PC-3 (cell line): ENCODE results near the gene ZNF366. TPM values are rescaled to one million over a fixed set of nuclear protein-coding genes. Genes with fewer than 3 reads are reported as not detected.

ENCODE experiments used
- ATAC-seq: fragments of 200-7000 bp; cut with Tn5 transposase; 2 replicates; pipeline ENCODE4 v1.9.1; 2020; ENCODE audit warnings: mild to moderate bottlenecking, moderate library complexity
- BruUV-seq: library from RNA; stranded (reverse); fragments of 400-500 nt; replicated peaks from 2 replicates; lab custom pipeline; 2021; lab: Mats Ljungman, UMichigan
- CTCF ChIA-PET: fragments of 300-600 bp; sonication (Branson Sonifier 250); formaldehyde crosslinking; loops from one replicate; lab custom pipeline; 2022; ENCODE audit warnings: antibody characterized with exemption; lab: Charles Lee
- POLR2A ChIA-PET: fragments of 300-600 bp; sonication (Branson Sonifier 250); formaldehyde crosslinking; loops from one replicate; lab custom pipeline; 2022; ENCODE audit warnings: antibody characterized with exemption; ENCODE audit not compliant: unreplicated experiment; lab: Charles Lee
- DNase-seq: peaks from one replicate; pipeline ENCODE4 v3.0.0-alpha.2; 2015
- H2AFZ ChIP-seq: fragments of 300-600 bp; sonication (generic); 2 replicates; pipeline ENCODE4 v1.6.0; 2016; ENCODE audit warnings: antibody characterized with exemption, low read length
- H3F3A ChIP-seq: fragments of 300-600 bp; sonication (generic); one replicate; pipeline ENCODE4 v1.6.0; 2017; ENCODE audit warnings: antibody characterized with exemption, low read length, control low read depth, mild to moderate bottlenecking; ENCODE audit not compliant: unreplicated experiment
- H3K27ac ChIP-seq: fragments of 300-600 bp; sonication (generic); 2 replicates; pipeline ENCODE4 v1.5.1; 2016; ENCODE audit warnings: mild to moderate bottlenecking, low read length
- H3K27me3 ChIP-seq: fragments of 300-600 bp; sonication (generic); 2 replicates; pipeline ENCODE4 v1.6.1; 2016; ENCODE audit warnings: low read length, mixed read lengths
- H3K36me3 ChIP-seq: fragments of 300-600 bp; sonication (generic); 2 replicates; pipeline ENCODE4 v1.6.1; 2016; ENCODE audit warnings: low read depth, mixed run types, low read length, mixed read lengths
- H3K4me1 ChIP-seq: fragments of 300-600 bp; sonication (generic); 2 replicates; pipeline ENCODE4 v1.5.1; 2016; ENCODE audit warnings: low read length; ENCODE audit not compliant: insufficient read depth
- H3K4me2 ChIP-seq: fragments of 300-600 bp; sonication (generic); 2 replicates; pipeline ENCODE4 v1.6.0; 2016; ENCODE audit warnings: low read length
- H3K4me3 ChIP-seq: fragments of 300-600 bp; sonication (generic); 2 replicates; pipeline ENCODE4 v1.5.1; 2016; ENCODE audit warnings: mild to moderate bottlenecking, low read length, mixed read lengths
- H3K79me2 ChIP-seq: fragments of 300-600 bp; sonication (generic); 2 replicates; pipeline ENCODE4 v1.6.1; 2017; ENCODE audit warnings: low read length, mixed read lengths
- H3K9ac ChIP-seq: fragments of 300-600 bp; sonication (generic); 2 replicates; pipeline ENCODE4 v1.6.0; 2016; ENCODE audit warnings: mild to moderate bottlenecking, low read length
- H3K9me2 ChIP-seq: fragments of 300-600 bp; sonication (generic); replicated peaks from 2 replicates; pipeline ENCODE4 v1.6.1; 2016; ENCODE audit warnings: mixed run types, low read length, mixed read lengths
- H3K9me3 ChIP-seq: fragments of 300-600 bp; sonication (generic); 2 replicates; pipeline ENCODE4 v1.6.1; 2016; ENCODE audit warnings: low read length, mixed read lengths
- H4K20me1 ChIP-seq: fragments of 300-600 bp; sonication (generic); 2 replicates; pipeline ENCODE4 v1.6.1; 2016; ENCODE audit warnings: low read length, mixed read lengths
- CTCF ChIP-seq: fragments of 300-600 bp; sonication (generic); conservative IDR thresholded peaks from 2 replicates; pipeline ENCODE4 v1.5.1; 2017; ENCODE audit warnings: antibody characterized with exemption, low read depth, mild to moderate bottlenecking, low read length
- EZH2 ChIP-seq: fragments of 300-600 bp; sonication (generic); IDR thresholded peaks from one replicate; pipeline ENCODE4 v1.6.1; 2017; ENCODE audit warnings: antibody characterized with exemption, mild to moderate bottlenecking, low read length; ENCODE audit not compliant: unreplicated experiment
- EZH2phosphoT487 ChIP-seq: fragments of 300-600 bp; sonication (generic); IDR thresholded peaks from 2 replicates; pipeline ENCODE4 v1.6.1; 2018; ENCODE audit warnings: mild to moderate bottlenecking, antibody characterized with exemption, low read length, borderline replicate concordance
- intact Hi-C: fragments of 100-400 bp; cut with micrococcal nuclease; formaldehyde crosslinking; loops from 2 replicates; pipeline ENCODE4 v1.9.0; 2023
- total RNA-seq: library from RNA; depleted of rRNA; stranded (reverse); fragments of >200 nt; gene quantifications from 2 replicates; pipeline ENCODE4 v1.2.3, GENCODE V29; 2014

Gene ZNF366
- total RNA-seq, 1 experiment from 2014 or later, result not detected

- H4K20me1 ChIP-seq, result no peaks in the 10 kb centered on the region
- no peaks in the 10 kb centered on the region for H3K9me2 ChIP-seq
- no peaks in the 10 kb centered on the region for H3K79me2 ChIP-seq
- no peak overlapping the region for H2AFZ ChIP-seq
- POLR2A ChIA-PET, result no interaction called here
- peaks cover 36% of the 10 kb centered on the region for H3K4me1 ChIP-seq
- TF ChIP-seq EZH2phosphoT487, result no peak
- no peak for TF ChIP-seq CTCF
- no peak for TF ChIP-seq EZH2
- DNase-seq (no peak), ATAC-seq (no peak)
- H3K4me2 ChIP-seq, result no peak overlapping the region
- no TSS peak for BruUV-seq
- H3K36me3 ChIP-seq, result no peaks in the 10 kb centered on the region
- CTCF ChIA-PET, result no interaction called here
- H3K27ac ChIP-seq, result no peak overlapping the region
- H3K27me3 ChIP-seq, result no peaks in the 10 kb centered on the region
- no peak overlapping the region for H3K9ac ChIP-seq
- H3F3A ChIP-seq, result no peaks in the 10 kb centered on the region
- H3K9me3 ChIP-seq, result no peaks in the 10 kb centered on the region
- intact Hi-C loops, result loop anchor here (5.0 kb wide), 1 partner anchor 47 kb away; no protein-coding TSS in a partner anchor
- no peak overlapping the region for H3K4me3 ChIP-seq
These were observed 42.1 kb downstream of the ZNF366 start for GRCh38 chr5:72465066-72465465.

- Histone ChIP-seq H3K4me3 (no peak overlapping the region), H2AFZ (no peak overlapping the region), H3K27me3 (no peaks in the 10 kb centered on the region), H3K79me2 (no peaks in the 10 kb centered on the region), H3K36me3 (no peaks in the 10 kb centered on the region), H3K9me2 (no peaks in the 10 kb centered on the region), H3F3A (no peaks in the 10 kb centered on the region), H3K4me2 (no peak overlapping the region), H3K27ac (no peak overlapping the region), H3K4me1 (peaks cover 35% of the 10 kb centered on the region), H3K9ac (no peak overlapping the region), H4K20me1 (no peaks in the 10 kb centered on the region), H3K9me3 (no peaks in the 10 kb centered on the region)
- TF ChIP-seq EZH2, result no peak
- TF ChIP-seq EZH2phosphoT487, result no peak
- TF ChIP-seq CTCF, result no peak
- ChIA-PET POLR2A (no interaction called here), CTCF (no interaction called here)
- ATAC-seq, result no peak
- intact Hi-C loops, result no loop called here
- no TSS peak for BruUV-seq
- no peak for DNase-seq
These were observed 43.1 kb downstream of the ZNF366 start for GRCh38 chr5:72464071-72464470.

GRCh38 chr5:72463449-72464052, 43.7 kb downstream of the ZNF366 start:
- intact Hi-C loops, result no loop called here
- Histone ChIP-seq H3F3A (no peaks in the 10 kb centered on the region), H3K27me3 (no peaks in the 10 kb centered on the region), H3K9ac (no peak overlapping the region), H3K9me3 (no peaks in the 10 kb centered on the region), H3K9me2 (no peaks in the 10 kb centered on the region), H3K4me3 (no peak overlapping the region), H2AFZ (no peak overlapping the region), H3K4me2 (no peak overlapping the region), H3K79me2 (no peaks in the 10 kb centered on the region), H3K27ac (no peak overlapping the region), H4K20me1 (no peaks in the 10 kb centered on the region), H3K4me1 (peaks cover 31% of the 10 kb centered on the region), H3K36me3 (no peaks in the 10 kb centered on the region)
- no TSS peak for BruUV-seq
- no peak for TF ChIP-seq EZH2
- TF ChIP-seq CTCF, result no peak
- TF ChIP-seq EZH2phosphoT487, result no peak
- DNase-seq (no peak), ATAC-seq (no peak)
- POLR2A ChIA-PET, result no interaction called here
- CTCF ChIA-PET, result no interaction called here
